Limb (tissue), 2 donors: ENCODE measurements around the gene ACTR8.

Experiments
- DNase-seq, 2 donors: peaks; one replicate each; pipeline ENCODE4 v3.0.0-alpha.2; 2016; ENCODE audit errors: extremely low spot score in 2 of 2

Gene ACTR8

DNA sequence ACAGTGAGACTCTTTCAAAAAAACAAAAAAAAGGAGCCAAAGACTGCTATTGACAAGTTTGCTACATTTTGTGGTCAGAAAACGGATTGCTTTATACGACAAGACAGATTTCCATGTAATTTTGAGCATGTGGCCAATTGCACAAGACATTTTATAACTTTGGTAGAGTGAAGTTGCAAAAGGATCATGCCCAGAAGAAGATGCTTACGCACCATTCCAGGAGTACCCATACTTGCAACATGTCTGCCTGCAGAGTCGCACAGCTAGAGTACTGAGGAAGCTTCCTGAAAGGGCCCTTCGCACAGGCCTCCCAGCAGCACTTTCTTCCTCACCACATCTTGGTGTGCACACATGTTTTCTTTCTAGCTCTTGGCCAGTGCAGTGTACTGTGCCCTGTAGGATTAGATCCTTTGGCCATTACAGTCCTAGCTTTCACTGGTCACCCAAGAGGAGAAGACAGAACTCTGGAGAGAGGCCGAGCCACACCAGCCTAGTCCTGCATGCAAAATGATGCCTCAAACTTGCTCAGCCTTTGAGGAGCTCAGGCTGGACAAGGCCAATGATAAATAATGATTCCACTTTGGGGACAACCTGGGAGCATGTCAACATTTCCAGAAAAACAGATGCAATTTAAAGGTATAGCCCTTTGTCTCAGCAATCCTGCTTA lies 47.4 kb downstream of the ACTR8 start:
- no peak for DNase-seq

DNA sequence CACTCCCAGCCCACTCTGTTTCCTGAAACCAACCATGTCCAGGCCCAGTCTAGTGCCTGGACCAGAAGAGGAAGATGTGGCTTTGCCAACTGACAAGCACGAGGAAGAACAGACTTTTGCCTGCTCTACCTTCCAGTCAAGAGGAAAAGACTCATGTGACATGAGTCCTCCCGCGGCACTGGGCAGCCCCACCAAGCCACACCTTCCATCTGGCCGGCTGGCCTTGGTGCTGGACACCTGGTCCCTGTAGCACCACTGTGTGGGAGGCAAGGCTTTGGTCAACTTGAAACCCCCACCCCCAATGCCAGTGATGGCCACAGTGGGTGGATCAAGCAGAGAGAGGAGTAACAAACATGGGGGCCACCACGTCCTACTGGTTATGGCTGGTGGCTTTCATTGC lies 48.3 kb downstream of the ACTR8 start:
- no peak for DNase-seq

DNA sequence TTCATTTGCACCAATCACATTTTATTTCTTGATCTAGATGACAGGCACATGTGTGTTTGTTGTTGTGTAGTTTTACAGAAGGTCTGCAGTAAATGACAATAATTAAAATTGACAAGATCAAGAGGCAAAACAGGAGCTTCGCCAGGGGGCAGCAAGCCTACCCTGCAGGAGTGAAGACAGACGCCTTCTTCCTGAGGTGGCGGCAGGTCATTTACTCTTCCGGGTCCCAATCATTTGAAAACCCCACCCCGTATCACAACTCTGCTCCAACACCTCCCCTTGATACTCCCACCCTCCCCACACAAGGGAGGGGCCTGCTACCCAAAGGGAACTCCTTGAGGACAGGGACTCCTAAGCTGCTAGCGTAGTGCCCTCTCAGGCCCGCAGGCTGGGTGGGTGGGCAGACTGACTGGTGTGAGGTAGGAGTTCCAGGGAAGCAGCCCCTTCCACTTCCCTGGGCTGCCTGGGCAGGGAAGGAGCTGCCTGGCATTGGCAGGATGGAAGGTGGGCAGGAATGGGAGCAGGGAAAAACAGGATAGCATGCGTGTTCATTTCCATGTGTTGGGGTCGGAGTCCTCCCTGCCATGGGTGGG lies 48.8 kb downstream of the ACTR8 start:
- no peak for DNase-seq

DNA sequence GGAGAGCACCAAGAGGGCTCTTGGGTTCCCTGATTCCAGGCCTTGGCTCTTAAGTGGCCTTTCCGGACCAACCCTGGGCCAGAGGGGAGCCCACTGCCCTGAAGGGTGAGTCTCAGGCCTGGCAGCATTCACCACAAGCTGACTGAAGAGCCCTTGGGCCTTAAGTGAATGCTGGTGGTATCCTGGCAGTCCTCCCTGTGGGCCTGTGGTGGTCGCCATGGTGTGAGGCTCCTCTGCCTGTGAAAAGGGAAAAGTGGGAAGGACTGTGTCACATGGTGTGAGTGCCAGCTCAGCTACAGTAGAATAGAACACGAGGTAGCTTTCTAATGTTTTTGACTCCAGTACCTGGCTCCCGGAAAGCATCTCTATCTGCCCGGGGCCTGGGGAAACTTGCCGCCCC lies 51.0 kb downstream of the ACTR8 start:
- no peak for DNase-seq

DNA sequence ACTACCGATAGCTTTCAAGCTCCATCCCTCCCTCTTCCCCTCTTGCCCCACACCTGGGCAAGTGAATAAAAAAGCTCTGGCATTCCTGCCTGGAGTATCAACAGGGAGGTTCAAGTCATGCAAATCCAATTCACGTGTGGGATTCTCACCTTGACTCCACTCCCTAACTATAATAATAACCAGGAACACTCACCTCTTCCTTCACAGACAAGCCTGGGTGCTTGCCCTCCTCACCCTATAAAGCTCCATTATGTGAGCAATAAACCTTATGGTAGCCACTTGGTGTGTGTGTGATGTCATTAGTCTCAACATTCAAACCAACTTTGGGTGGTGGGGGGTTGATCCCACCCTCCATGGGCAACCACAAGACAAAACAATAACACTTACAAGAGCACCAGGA lies 52.3 kb downstream of the ACTR8 start:
- DNase-seq: no peak

DNA sequence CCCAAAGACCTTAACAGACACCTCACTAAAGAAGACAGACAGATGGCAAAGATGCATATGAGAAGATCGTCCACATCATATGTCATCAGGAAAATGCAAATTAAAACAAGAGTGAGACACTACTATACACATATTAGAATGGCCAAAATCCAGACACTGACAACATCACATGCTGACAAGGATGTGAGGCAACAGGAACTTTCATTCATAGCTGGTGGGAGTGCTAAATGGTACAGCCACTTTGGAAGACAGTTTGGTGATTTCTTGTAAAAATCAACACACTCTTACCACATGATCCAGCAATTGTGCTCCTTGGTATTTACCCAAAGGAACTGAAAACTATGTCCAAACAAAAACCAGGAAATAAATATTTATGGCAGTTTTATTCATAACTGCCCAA lies 53.4 kb downstream of the ACTR8 start:
- no peak for DNase-seq

DNA sequence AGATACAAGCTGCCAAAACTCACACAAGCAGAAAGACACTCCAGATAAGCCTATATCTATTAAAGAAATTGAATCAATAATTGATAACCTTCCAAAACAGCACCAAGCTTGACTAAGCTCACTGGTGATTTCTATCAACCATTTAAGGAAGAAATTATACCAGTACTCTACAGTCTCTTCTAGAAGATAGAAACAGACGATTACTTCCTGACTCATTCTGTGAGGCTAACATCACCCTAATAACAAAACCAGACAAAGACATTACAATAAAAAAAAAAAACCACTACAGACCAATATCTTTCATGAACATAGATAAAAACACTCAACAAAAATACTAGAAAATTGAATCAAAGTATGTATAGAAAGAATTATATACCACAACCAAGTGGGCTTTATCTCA lies 55.9 kb downstream of the ACTR8 start:
- DNase-seq: no peak

DNA sequence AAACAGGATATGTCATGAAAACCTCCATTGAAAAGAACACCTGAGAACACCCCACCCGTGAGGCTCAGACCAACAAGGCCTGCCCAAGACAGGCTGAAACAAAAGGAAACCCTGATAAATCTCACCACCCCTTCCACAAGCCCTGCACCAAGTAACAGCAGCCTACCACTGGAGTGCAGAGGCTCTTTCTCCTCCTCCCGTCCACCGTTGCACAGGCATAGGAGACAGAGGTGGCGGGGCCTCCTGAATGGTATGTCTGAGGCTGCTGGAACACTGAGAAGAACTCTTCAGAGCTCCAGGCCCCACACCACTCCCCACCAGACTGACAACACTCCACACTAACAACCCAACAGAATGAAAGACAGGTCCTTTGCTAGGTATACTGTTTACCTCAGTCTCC lies 57.2 kb downstream of the ACTR8 start:
- no peak for DNase-seq

DNA sequence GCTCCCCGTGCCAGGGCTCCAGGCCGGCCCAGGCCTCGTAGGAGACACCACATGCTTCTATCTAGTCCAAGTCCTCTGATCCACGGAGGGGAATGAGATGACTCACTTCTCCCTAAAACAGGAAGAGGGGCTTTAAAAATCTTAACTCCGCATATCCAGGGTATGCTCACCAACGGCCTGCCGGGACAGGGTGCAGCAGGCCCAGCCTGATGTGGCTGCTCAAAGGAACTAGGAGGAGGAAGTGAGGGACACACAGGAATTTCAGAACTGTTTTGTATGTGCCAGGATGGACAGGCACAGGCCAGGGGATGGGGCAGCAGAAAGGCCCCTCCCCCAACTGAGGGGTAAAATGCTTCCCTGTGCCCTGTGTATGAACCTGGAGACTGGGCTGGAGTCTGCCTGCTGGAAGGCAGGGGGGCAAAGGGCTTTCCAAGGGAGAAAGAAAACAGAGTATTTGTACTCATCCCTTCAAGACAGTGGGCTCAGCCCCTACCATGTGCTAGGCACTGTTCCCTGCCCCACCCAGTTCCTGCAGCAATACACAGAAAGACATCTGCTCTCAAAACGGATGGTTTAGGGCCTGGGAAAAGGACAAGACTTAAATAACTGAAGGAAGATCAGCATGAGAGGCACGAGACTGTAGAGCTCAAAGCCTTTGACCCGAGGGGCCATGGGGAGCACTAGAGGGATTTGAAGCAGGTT lies 57.8 kb downstream of the ACTR8 start:
- DNase-seq: peak in 1 of 2 donors; percentile 5

DNA sequence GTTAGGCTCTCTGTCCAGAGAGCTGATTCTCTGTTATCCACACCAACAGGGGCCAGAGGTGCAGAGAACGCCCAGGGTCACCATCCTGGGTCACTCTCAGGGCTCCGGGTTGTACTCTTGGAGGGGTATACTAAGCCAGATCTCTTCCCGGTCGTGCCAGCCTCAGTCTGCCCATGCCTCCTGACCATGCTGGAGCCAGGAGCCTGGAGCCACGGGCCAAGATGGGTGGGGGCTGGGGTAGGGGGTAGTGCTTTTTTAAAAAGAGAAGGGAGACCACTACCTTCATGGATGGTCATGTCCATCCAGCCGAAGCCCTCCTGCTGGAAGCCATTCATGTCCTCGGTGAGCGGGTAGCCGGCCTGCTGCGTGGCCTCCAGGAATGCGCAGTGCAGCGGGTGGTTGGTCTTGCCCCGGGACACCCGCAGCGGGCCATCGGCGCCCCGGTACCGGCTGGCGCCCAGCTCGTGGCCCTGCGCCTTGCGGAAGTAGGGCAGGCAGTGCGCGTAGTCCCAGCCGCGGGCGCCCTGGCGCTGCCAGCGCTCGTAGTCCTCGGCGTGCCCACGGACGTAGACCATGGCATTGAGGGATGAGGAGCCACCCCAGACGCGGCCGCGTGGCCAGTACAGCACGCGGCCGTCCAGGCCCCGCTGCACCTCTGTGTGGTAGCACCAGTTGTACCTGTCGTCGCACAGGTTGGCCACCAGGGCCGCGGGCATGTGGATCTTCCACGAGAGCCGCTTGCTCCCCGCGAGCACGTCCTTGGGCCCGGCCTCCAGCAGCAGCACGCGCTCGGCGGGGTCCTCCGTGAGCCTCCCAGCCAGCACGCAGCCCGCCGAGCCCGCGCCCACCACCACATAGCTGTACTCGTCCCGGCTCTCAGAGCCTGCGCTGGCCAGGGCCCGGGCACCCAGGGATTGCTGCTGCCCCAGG lies 58.7 kb downstream of the ACTR8 start:
- peak in 1 of 2 donors; percentile 23 for DNase-seq

DNA sequence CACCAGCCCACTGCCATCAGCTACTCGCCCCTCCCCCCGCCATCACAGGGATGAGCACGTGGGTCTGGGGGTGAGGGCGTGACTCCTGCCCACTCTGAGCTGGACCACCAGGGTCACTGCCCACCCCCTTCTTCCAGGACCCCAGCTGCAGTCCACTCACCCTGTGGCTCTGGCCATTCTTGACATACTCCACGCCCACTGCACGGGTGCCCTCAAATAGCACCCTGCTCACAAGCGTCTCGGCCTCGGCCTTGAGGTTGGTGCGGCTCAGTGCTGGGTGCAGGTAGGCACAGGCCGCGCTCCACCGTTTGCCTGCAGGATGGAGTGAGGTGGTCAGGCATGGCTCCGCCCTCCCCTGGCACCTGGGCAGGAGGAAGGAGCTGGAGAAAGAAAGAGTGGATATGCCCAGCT lies 59.6 kb downstream of the ACTR8 start:
- peak in 1 of 2 donors; percentile 22 for DNase-seq

DNA sequence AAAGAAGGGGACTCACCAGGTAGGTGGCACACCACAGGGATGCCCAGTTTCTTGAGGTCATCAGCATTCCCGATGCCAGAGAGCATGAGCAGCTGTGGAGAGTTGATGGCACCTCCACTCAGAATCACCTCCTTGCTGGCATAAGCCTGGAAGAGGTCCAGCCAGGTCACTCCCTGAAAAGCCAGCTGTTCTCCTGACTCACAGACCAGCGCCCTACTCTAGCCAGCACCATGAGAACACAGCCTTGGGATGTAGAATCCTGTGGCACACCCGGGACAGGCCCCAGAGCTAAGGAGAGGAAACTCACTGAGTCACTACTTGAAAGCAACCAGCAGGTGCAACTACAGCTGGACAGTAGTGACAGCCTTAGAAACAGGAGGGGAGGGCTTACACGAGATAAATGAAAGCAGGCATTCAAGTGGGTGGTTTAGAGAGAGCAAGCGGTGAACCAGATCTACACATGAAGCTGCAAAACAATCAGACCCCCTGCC lies 60.3 kb downstream of the ACTR8 start:
- DNase-seq: peak in 1 of 2 donors; percentile 24

DNA sequence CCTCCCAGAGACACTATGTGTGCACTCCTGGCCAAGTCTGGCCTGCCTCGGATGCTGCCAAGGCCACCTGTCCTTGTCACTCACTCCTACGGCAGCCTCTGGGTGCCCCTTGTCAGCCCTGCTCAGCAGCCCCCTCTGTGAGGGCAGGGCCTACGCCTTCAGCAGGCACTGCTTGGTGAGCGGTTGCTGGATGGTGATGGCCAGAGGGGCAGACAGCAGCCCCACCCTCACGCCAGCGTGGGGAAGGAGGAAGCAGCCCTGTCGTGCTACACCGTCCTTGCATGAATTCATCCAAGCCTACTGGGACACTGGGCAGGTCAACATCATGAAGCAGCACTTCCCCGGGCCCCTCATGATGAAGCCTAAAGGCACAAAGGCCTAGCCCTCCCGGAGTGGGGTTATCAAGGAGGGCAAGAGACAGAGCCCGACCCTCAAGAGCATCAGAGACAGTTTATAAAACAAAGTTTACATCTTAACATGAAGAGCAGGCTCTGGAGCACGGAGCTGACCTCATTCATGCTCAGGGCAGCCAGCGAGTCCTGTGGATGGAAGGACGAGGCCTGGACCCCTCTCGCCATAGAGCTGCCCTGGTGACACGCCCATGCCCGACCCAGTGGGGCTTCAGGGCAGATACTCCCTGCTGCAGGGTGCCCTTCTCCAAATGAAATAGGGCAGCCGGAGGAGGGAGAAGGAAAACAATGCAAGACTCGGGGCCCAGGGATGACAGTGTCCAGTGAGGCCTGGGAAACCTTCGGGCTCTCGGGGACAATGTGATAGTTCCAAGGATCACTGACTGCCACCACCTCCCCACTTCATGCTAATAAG lies 61.0 kb downstream of the ACTR8 start:
- DNase-seq: peak in 1 of 2 donors; percentile 39

DNA sequence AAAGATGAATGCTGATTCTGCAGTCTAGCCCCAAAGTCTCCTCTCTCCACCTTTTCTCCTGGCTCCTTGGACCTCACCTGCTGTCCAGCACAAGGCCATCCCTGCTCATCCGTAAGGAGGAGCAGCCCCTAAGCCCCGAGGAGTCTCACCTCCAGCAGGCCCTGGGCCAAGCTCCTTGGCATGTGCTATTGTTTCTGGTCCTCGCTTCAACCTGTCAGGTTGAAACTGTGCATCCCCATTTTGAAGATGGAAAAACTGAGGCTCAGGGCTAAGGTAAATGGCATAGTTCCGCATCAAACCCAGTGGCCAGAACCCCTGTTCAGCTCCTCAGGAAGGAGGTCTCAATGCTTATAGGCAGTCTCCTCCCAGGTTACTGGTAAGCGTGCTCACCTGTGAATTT lies 61.9 kb downstream of the ACTR8 start:
- peak in 1 of 2 donors; percentile 21 for DNase-seq

DNA sequence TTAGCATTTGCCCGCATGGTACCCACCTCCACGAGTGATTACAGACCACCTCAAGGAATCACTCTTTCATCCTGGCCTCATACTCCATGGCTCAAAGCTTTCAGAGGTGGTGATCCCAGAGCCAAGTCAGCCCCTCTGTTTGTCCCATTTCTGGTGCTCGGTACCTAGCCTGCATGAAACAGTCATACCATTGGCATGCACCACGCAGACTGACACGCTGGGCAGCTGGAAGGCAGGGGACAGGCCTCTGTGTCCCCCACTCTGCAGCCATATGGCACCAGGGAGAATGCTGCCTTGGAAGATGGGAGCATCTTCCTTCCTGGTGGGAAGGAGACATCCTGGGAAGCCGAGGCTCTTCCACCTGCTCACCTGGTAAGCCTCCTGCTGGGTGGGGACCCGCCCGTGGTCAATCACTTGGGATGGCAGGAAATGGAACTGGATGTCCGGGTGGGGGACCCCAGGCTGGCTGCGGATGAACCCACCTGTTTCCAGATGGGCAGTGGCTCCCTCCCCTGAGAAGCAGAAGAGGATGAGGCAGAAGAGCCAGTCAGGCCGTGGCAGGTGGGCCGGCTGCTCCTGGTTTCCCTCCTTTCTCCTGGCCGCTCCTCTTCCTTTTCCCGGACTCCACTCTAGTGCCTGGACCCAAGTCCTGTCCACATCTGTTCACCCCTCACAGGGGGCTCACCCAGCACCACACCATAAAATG lies 62.6 kb downstream of the ACTR8 start:
- peak in 1 of 2 donors; percentile 21 for DNase-seq

DNA sequence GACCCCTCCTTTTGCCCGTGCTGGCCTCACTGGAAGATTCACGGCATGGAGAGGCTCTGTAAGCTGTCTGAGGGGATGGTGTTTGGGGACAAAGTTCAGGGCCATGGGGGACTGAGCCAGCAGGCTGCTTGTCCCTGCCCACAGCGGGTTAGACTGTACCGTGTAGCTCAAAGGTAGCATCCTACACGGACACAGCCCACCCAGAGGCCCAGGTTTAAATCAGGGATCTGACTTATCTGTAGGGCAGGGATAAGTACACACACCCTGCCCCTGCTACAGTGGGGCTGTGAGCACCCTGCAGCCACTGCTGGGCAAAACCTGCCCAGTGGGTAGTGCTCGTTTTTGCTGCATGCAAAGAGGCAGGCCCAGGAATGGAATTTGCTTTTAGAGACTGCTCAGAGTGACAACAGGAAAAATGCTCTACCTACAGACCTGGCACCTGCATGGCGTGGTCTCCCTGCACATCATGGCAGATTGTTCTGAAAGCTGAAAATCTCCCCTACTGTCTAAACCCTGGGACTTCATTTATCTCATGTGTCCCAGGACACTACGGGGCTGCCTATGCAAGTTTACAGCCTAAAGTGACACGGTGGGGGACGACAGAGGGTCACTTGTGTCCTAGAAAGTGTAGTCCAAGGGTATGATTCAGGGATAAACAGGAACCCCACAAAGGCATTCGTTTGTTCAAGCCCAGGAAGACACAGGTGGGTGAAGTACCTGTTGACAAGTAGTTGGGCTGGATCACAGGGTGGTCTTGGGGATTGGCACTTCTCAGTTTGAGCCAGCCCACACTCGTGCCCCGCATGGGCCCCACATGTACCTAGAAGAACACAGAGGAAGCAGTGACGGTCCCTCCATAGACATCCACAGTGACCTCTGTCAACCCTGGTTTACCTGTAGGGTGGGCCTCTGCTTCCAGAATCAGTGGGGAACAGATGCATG lies 63.5 kb downstream of the ACTR8 start:
- peak in 1 of 2 donors; percentile 9 for DNase-seq

DNA sequence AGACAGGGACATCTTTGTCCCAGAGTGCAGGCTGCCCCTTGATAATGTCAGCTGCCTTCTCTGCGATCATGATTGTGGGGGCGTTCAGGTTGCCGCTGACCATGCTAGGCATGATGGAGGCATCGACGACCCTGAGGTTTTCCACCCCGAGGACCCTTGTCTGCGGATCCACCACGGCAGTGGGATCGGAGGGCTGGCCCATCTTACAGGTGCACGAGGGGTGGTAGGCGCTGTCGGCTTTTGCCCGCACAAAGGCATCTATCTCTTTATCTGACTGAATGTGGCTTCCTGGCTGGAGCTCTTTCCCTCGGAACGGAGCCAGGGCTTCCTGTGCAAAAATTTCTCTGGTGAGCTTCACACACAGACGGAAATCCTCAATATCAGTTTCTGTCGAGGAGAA lies 64.1 kb downstream of the ACTR8 start:
- peak in 1 of 2 donors; percentile 11 for DNase-seq

DNA sequence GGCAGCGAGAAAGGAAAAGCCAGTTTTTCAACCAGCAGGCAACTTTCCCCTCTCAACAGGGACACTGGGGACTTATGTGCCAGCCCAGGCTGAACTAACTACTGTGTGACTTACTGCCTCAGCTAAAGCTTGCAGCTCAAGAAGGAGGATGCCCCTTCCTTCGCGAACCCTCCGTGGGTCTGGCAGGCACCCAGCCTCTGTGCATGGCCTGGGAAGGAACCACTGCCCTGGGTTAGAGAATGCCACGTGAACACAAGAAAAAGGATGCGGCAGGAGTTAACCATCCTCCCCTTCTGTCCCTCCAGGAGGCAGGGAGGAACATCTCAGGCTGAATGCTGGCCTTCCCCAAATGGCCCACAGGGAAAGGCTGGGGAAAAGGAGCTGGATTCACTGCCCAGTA lies 64.7 kb downstream of the ACTR8 start:
- peak in 1 of 2 donors; percentile 16 for DNase-seq
